ENCODE data around the gene DOCK2.

DOCK2 gene

DNA sequence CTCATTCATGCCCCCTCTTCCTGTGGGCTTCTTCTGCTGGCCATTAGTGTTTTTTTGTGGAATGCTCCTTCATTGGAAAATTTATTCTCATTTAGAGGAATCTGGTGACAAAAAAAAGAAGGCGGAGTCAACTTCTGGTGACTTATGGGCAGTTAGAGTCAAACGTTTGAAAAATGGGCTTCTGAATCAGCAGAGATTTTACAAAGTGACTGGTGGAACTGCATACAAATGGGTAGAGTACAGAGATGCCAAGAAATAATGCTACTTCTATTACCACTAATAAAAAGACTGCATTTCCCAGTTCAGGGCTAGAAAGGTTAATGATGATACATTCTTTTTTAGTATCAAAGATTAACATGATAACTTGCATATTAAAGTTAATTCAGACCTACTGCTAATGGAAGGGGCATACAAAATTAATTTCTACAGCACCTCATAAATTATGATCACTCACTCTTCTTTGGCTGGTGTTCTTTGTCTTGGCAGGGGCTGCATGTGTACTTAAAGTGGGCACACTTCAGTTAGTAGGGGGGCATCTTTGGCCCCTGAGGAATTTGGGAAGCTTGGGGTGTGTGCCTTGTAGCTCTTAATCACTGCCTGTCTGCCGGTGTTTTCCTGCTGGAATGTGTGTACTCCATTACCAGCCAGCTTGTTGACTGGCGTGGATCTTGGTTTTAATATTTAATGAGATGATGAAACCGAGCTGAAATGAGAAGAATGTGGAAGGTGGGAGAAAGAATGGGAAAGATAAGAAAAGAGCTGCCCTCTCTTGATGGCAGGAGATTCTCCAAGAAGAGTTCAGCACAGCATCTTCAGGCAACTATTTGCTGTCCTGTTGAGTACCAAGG lies 148.9 kb downstream of the DOCK2 start:
- no peak overlapping the region for H3K23ac ChIP-seq (ENCODE audit: low read depth, low read length, poor library complexity)
- no peak overlapping the region for H2BK12ac ChIP-seq (ENCODE audit: low read length)
- no peak overlapping the region for H4K8ac ChIP-seq (ENCODE audit: low read depth, low read length)
- no peak overlapping the region for H3K4me2 ChIP-seq (ENCODE audit: insufficient read depth, low read length, poor library complexity, severe bottlenecking)
- no peaks in the 10 kb centered on the region for H3K9me3 ChIP-seq (replicated peaks in 1 of 2; ENCODE audit: control insufficient read depth in 2 of 2, insufficient read depth in 1 of 2, low read depth in 1 of 2, low read length in 2 of 2)
- H3K9ac ChIP-seq (ENCODE audit: low read depth, low read length, poor library complexity): no peak overlapping the region
- peaks cover 0 to 2% of the 10 kb centered on the region in 2 donors for H3K4me1 ChIP-seq (ENCODE audit: control insufficient read depth in 2 of 2, insufficient read depth in 1 of 2, low read depth in 1 of 2, low read length in 2 of 2)
- H3K27me3 ChIP-seq (ENCODE audit: control insufficient read depth in 3 of 3, insufficient read depth in 3 of 3, low read depth in 1 of 3, low read length in 3 of 3): no peaks in the 10 kb centered on the region
- no peak overlapping the region for H2BK120ac ChIP-seq (ENCODE audit: low read depth, low read length)
- H3K4me3 ChIP-seq (ENCODE audit: low read length in 2 of 2): no peak overlapping the region
- H2AFZ ChIP-seq (ENCODE audit: low read length): peak overlapping the region; percentile 38
- no peak overlapping the region for H2AK5ac ChIP-seq (ENCODE audit: low read depth, low read length)
- H3K18ac ChIP-seq (ENCODE audit: low read length): no peak overlapping the region
- WGBS, 2 donors (ENCODE audit: extremely low coverage in 2 of 2, insufficient read length in 2 of 2, insufficient replicate concordance in 1 of 2): 100% methylated on average over 1 of the region's 5 CpGs; no CpG with 5 or more reads in 1 of the 2 donors
- no peaks in the 10 kb centered on the region for H3K79me1 ChIP-seq (ENCODE audit: low read depth, low read length)
- H3K27ac ChIP-seq (replicated peaks; ENCODE audit: low read length): no peak overlapping the region
- no peak overlapping the region for H2BK5ac ChIP-seq (ENCODE audit: low read length)
- H3K36me3 ChIP-seq (replicated peaks in 1 of 2; ENCODE audit: control insufficient read depth in 2 of 2, insufficient read depth in 2 of 2, low read length in 2 of 2): no peaks in the 10 kb centered on the region
- H2BK15ac ChIP-seq (ENCODE audit: low read length): no peak overlapping the region
- H3K14ac ChIP-seq (ENCODE audit: low read length): no peak overlapping the region
- no peak overlapping the region for H3K4ac ChIP-seq (ENCODE audit: low read length)
- H4K91ac ChIP-seq (ENCODE audit: low read depth, low read length, poor library complexity): no peak overlapping the region
- DNase-seq (ENCODE audit: low spot score): no peak

DNA sequence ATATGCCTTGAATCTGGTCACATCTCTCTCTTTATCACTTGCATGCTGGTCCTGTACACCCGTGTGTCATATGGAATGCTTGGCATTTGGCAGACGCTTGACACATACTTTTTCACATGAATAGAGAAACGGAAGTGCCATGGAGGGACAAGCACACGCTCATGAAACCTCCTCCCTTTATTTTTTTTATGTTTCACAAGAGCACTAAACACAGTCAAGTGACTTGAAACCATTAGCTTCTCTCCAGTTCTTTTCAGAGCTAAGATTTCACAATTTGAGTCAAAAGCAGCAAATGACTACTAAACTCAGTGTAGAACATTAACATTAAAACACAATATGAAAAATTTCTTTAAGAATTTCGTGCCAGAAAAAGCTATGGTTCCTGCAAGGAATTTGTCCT lies 151.1 kb downstream of the DOCK2 start:
- Histone ChIP-seq H3K4me2 (ENCODE audit: insufficient read depth, low read length, poor library complexity, severe bottlenecking) (no peak overlapping the region), H3K27ac (replicated peaks; ENCODE audit: low read length) (no peak overlapping the region), H3K4me1 (ENCODE audit: control insufficient read depth in 2 of 2, insufficient read depth in 1 of 2, low read depth in 1 of 2, low read length in 2 of 2) (no peaks in the 10 kb centered on the region), H2AFZ (ENCODE audit: low read length) (no peak overlapping the region), H3K18ac (ENCODE audit: low read length) (no peak overlapping the region), H4K91ac (ENCODE audit: low read depth, low read length, poor library complexity) (no peak overlapping the region), H4K8ac (ENCODE audit: low read depth, low read length) (no peak overlapping the region), H2BK120ac (ENCODE audit: low read depth, low read length) (no peak overlapping the region), H3K4ac (ENCODE audit: low read length) (no peak overlapping the region), H2AK5ac (ENCODE audit: low read depth, low read length) (no peak overlapping the region), H3K23ac (ENCODE audit: low read depth, low read length, poor library complexity) (no peak overlapping the region), H2BK12ac (ENCODE audit: low read length) (no peak overlapping the region), H3K79me1 (ENCODE audit: low read depth, low read length) (no peaks in the 10 kb centered on the region), H2BK15ac (ENCODE audit: low read length) (no peak overlapping the region), H3K14ac (ENCODE audit: low read length) (no peak overlapping the region), H3K27me3 (ENCODE audit: control insufficient read depth in 3 of 3, insufficient read depth in 3 of 3, low read depth in 1 of 3, low read length in 3 of 3) (no peaks in the 10 kb centered on the region), H3K9ac (ENCODE audit: low read depth, low read length, poor library complexity) (no peak overlapping the region), H3K4me3 (ENCODE audit: low read length in 2 of 2) (no peak overlapping the region), H3K9me3 (replicated peaks in 1 of 2; ENCODE audit: control insufficient read depth in 2 of 2, insufficient read depth in 1 of 2, low read depth in 1 of 2, low read length in 2 of 2) (no peaks in the 10 kb centered on the region), H3K36me3 (replicated peaks in 1 of 2; ENCODE audit: control insufficient read depth in 2 of 2, insufficient read depth in 2 of 2, low read length in 2 of 2) (no peaks in the 10 kb centered on the region), H2BK5ac (ENCODE audit: low read length) (no peak overlapping the region)
- no CpG with 5 or more reads among the region's 5 CpGs for WGBS, 2 donors (ENCODE audit: extremely low coverage in 2 of 2, insufficient read length in 2 of 2, insufficient replicate concordance in 1 of 2)
- no peak for DNase-seq (ENCODE audit: low spot score)

DNA sequence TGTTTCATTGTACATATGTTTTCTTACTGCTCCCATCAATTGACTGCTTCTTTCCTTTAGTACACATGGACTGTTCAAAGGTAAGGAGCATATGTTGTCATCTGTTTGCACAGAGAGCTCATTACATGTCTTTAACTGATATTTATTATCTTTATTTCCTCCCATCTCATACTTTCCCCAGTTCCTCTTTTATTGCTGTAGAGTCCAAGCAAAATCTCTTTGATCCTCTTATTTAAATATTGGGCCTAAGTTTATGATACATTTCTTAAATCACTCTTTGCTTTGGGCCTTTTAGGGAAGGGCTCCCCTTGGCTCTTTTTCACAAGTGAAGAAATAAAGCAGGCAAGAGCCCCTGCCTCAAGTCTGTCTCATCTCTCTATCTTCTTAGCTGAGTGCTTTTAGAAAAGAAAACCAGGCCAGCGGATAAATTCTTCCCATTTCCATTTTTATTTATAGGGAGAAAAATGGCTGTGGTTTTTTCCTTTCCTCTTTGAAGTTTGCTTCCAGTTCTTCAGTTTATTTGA lies 152.4 kb downstream of the DOCK2 start:
- no CpG with 5 or more reads among the region's 1 CpG for WGBS, 2 donors (ENCODE audit: extremely low coverage in 2 of 2, insufficient read length in 2 of 2, insufficient replicate concordance in 1 of 2)
- H3K27ac ChIP-seq (replicated peaks; ENCODE audit: low read length): no peak overlapping the region

DNA sequence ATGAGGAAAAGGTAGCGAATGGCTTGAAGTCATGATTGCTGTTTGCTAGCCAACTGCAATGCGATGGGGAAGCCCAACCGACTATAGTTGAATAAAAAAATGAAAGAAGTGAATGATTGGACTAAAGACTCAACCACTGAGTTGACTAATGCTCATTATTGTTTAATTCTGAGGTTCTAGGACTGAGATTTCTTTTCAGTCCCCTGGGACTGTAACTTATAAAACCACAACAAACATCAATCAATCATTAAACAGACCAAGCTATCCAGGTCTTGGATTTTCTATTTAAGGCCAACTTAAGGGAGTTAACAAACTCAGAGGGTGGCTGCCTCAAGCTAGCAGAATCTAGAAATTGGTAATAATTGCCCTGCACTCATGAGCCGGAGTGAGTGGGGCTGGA lies 154.2 kb downstream of the DOCK2 start:
- Histone ChIP-seq H3K9ac (ENCODE audit: low read depth, low read length, poor library complexity) (no peak overlapping the region), H3K27me3 (ENCODE audit: control insufficient read depth in 3 of 3, insufficient read depth in 3 of 3, low read depth in 1 of 3, low read length in 3 of 3) (no peaks in the 10 kb centered on the region), H3K4me1 (ENCODE audit: control insufficient read depth in 2 of 2, insufficient read depth in 1 of 2, low read depth in 1 of 2, low read length in 2 of 2) (no peaks in the 10 kb centered on the region), H3K4ac (ENCODE audit: low read length) (no peak overlapping the region), H3K14ac (ENCODE audit: low read length) (no peak overlapping the region), H3K9me3 (replicated peaks in 1 of 2; ENCODE audit: control insufficient read depth in 2 of 2, insufficient read depth in 1 of 2, low read depth in 1 of 2, low read length in 2 of 2) (no peaks in the 10 kb centered on the region), H2AFZ (ENCODE audit: low read length) (no peak overlapping the region), H3K27ac (replicated peaks; ENCODE audit: low read length) (no peak overlapping the region), H3K4me2 (ENCODE audit: insufficient read depth, low read length, poor library complexity, severe bottlenecking) (no peak overlapping the region), H2BK120ac (ENCODE audit: low read depth, low read length) (no peak overlapping the region), H2BK12ac (ENCODE audit: low read length) (no peak overlapping the region), H3K23ac (ENCODE audit: low read depth, low read length, poor library complexity) (no peak overlapping the region), H4K8ac (ENCODE audit: low read depth, low read length) (no peak overlapping the region), H2BK5ac (ENCODE audit: low read length) (no peak overlapping the region), H4K91ac (ENCODE audit: low read depth, low read length, poor library complexity) (no peak overlapping the region), H3K4me3 (ENCODE audit: low read length in 2 of 2) (no peak overlapping the region), H2AK5ac (ENCODE audit: low read depth, low read length) (no peak overlapping the region), H3K36me3 (replicated peaks in 1 of 2; ENCODE audit: control insufficient read depth in 2 of 2, insufficient read depth in 2 of 2, low read length in 2 of 2) (no peaks in the 10 kb centered on the region), H2BK15ac (ENCODE audit: low read length) (no peak overlapping the region), H3K79me1 (ENCODE audit: low read depth, low read length) (no peaks in the 10 kb centered on the region), H3K18ac (ENCODE audit: low read length) (no peak overlapping the region)
- DNase-seq (ENCODE audit: low spot score): no peak
- WGBS, 2 donors (ENCODE audit: extremely low coverage in 2 of 2, insufficient read length in 2 of 2, insufficient replicate concordance in 1 of 2): no CpG with 5 or more reads among the region's 4 CpGs

More for the DNA sequence above, 152.4 kb downstream of the DOCK2 start:
- Histone ChIP-seq H3K4ac (ENCODE audit: low read length) (no peak overlapping the region), H4K8ac (ENCODE audit: low read depth, low read length) (no peak overlapping the region), H3K23ac (ENCODE audit: low read depth, low read length, poor library complexity) (no peak overlapping the region), H3K36me3 (replicated peaks in 1 of 2; ENCODE audit: control insufficient read depth in 2 of 2, insufficient read depth in 2 of 2, low read length in 2 of 2) (no peaks in the 10 kb centered on the region), H3K4me1 (ENCODE audit: control insufficient read depth in 2 of 2, insufficient read depth in 1 of 2, low read depth in 1 of 2, low read length in 2 of 2) (no peaks in the 10 kb centered on the region), H3K18ac (ENCODE audit: low read length) (no peak overlapping the region), H3K9ac (ENCODE audit: low read depth, low read length, poor library complexity) (no peak overlapping the region), H2BK15ac (ENCODE audit: low read length) (no peak overlapping the region), H2BK5ac (ENCODE audit: low read length) (no peak overlapping the region), H4K91ac (ENCODE audit: low read depth, low read length, poor library complexity) (no peak overlapping the region), H3K9me3 (replicated peaks in 1 of 2; ENCODE audit: control insufficient read depth in 2 of 2, insufficient read depth in 1 of 2, low read depth in 1 of 2, low read length in 2 of 2) (no peaks in the 10 kb centered on the region), H3K27me3 (ENCODE audit: control insufficient read depth in 3 of 3, insufficient read depth in 3 of 3, low read depth in 1 of 3, low read length in 3 of 3) (no peaks in the 10 kb centered on the region), H2BK12ac (ENCODE audit: low read length) (no peak overlapping the region), H3K4me3 (ENCODE audit: low read length in 2 of 2) (no peak overlapping the region), H3K4me2 (ENCODE audit: insufficient read depth, low read length, poor library complexity, severe bottlenecking) (no peak overlapping the region), H2AK5ac (ENCODE audit: low read depth, low read length) (no peak overlapping the region), H3K79me1 (ENCODE audit: low read depth, low read length) (no peaks in the 10 kb centered on the region), H3K14ac (ENCODE audit: low read length) (no peak overlapping the region), H2BK120ac (ENCODE audit: low read depth, low read length) (no peak overlapping the region), H2AFZ (ENCODE audit: low read length) (no peak overlapping the region)
- DNase-seq (ENCODE audit: low spot score): no peak

Data from neuronal stem cell (in vitro differentiated cells).